ENCODE data around the gene FBF1. TPM values are rescaled to one million over a fixed set of nuclear protein-coding genes. Genes with fewer than 3 reads are reported as not detected.

FBF1 gene
- total RNA-seq, 1 experiment from 2014 or later = 22.8 TPM

DNA sequence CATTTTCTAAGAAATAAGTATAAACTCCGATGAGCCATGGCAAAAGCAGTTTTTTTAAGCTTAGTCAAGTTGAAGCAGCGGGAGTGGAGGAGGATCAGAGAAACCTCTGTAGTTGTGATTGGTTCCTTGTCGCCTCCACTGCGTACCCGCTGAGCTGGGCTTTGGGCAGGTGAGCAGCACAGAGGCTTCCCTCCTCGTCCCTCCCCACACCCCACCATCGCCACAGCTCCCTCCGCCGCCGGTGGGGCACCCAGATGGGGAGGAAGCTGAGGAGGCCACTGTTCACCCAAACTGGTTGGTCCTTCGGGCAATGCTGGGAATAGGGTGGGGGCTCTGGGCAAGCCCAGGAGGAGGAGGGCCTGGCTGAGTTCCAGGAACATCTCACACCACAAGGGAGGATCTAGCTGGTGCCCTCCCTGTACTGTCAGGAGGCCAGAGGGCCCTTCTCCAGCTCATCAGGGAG, 31.0 kb downstream of the FBF1 start:
- Histone ChIP-seq H3K9me2 (ENCODE audit: insufficient read depth) (no peaks in the 10 kb centered on the region), H3K36me3 (ENCODE audit: control insufficient read depth in 1 of 2, insufficient read depth in 2 of 2, low read length in 2 of 2) (no peaks in the 10 kb centered on the region), H3K79me2 (ENCODE audit: insufficient read depth, low read length) (no peaks in the 10 kb centered on the region), H2AFZ (ENCODE audit: low read depth, low read length, poor library complexity, severe bottlenecking) (no peak overlapping the region), H3K4me2 (ENCODE audit: low read length) (no peak overlapping the region), H3K9me3 (ENCODE audit: control insufficient read depth in 1 of 2, insufficient read depth in 1 of 2, low read depth in 1 of 2, low read length in 2 of 2) (no peaks in the 10 kb centered on the region), H3K27ac (ENCODE audit: low read depth, low read length) (no peak overlapping the region), H4K20me1 (ENCODE audit: insufficient read depth) (no peaks in the 10 kb centered on the region), H3K27me3 (ENCODE audit: insufficient read depth, low read length) (no peaks in the 10 kb centered on the region), H3K4me3 (replicated peaks in 1 of 2; ENCODE audit: low read depth in 1 of 2, low read length in 2 of 2) (no peak overlapping the region), H3K9ac (ENCODE audit: low read length) (no peak overlapping the region), H3K4me1 (ENCODE audit: control insufficient read depth in 1 of 2, insufficient read depth in 2 of 2, low read length in 2 of 2) (peaks cover 15 to 26% of the 10 kb centered on the region in 2 experiments)
- intact Hi-C loops (cut with micrococcal nuclease) = loop anchor here (10.0 kb wide), 1 partner anchor 195 kb away; the partner anchor contains the start of gene EXOC7
- CTCF ChIA-PET = interaction anchor here (0.8 to 1.1 kb wide), 2 partner anchors 17 to 96 kb away, joined by 3 to 5 read pairs; no protein-coding TSS in a partner anchor
- POLR2A ChIA-PET = no interaction called here
- ATAC-seq (no peak), DNase-seq (ENCODE audit: low read depth, low spot score) (no peak)
- BruUV-seq (replicated peaks) = no TSS peak
- RAD21 ChIA-PET (ENCODE audit: low non-redundant PET in 1 of 2, low total read pairs in 2 of 2, uncharacterized antibody in 2 of 2, unreplicated experiment in 2 of 2) = no interaction called here
- TF ChIP-seq, protein P1, sequence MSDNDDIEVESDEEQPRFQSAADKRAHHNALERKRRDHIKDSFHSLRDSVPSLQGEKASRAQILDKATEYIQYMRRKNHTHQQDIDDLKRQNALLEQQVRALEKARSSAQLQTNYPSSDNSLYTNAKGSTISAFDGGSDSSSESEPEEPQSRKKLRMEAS (IDR thresholded peaks at IDR 0.05) = no peak

DNA sequence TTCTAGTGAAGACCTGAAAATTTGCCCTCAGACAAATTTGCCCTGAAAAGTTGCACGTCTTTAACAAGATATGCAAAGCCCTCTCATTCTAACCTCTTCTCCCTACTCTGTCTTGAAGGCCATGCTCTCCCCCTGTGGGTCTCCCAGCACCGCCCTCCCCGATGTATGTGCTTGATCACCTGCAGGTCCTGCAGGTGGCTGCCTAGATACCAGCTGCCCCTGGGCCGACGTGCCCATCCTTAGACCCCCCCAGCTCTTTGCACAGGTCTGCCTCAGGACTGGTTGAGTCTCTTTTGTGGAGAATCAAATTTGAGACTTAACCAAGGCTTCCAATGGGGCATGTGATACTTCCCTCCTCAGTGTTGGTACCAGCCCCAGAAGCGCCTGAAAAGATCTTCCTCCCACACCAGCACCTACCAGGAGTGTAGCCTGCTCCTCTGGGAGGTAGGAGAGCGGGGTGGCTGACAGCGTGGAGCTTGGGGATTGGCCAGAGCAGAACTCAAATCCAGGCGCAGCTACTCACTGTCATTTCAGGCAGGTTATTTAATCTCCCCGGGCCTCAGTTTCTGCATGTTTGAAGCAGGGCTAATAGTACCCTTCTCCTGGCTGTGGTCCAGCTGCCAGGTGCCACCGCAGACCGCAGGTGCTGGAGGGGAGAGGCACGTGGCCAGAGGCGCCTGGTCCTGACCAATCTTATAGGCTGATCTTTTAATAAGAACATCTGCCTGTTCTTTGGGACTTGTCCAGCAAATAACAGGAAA, 31.6 kb downstream of the FBF1 start:
- intact Hi-C loops (cut with micrococcal nuclease) = loop anchor here (10.0 kb wide), 1 partner anchor 196 kb away; the partner anchor contains the start of gene EXOC7
- no peak for DNase-seq (ENCODE audit: low read depth, low spot score)

More for the DNA sequence above, 31.6 kb downstream of the FBF1 start:
- no peaks in the 10 kb centered on the region for H3K27me3 ChIP-seq (ENCODE audit: insufficient read depth, low read length)
- H3K4me1 ChIP-seq (ENCODE audit: control insufficient read depth in 1 of 2, insufficient read depth in 2 of 2, low read length in 2 of 2) = peaks cover 15 to 23% of the 10 kb centered on the region in 2 experiments
- no peak for TF ChIP-seq RAD21 (IDR thresholded peaks at IDR 0.05; ENCODE audit: low read depth)
- no peak for TF ChIP-seq POLR2AphosphoS5 (IDR thresholded peaks at IDR 0.05; ENCODE audit: low read depth, low read length)
- TF ChIP-seq ZNF274 (IDR thresholded peaks at IDR 0.05; ENCODE audit: low read depth, low read length) = no peak
- TF ChIP-seq CBX3 (IDR thresholded peaks at IDR 0.05; ENCODE audit: low read depth) = no peak
- TF ChIP-seq, protein P2, sequence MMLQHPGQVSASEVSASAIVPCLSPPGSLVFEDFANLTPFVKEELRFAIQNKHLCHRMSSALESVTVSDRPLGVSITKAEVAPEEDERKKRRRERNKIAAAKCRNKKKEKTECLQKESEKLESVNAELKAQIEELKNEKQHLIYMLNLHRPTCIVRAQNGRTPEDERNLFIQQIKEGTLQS (IDR thresholded peaks at IDR 0.05) = no peak
- no peak for TF ChIP-seq EGR1 (IDR thresholded peaks at IDR 0.05; ENCODE audit: low read depth)
- TF ChIP-seq JUND (IDR thresholded peaks at IDR 0.05) = no peak
- no peak for TF ChIP-seq EZH2phosphoT487 (IDR thresholded peaks at IDR 0.05; ENCODE audit: borderline replicate concordance)
- TF ChIP-seq, protein P1 (IDR thresholded peaks at IDR 0.05) = no peak
- TF ChIP-seq ELF1 (IDR thresholded peaks at IDR 0.05; ENCODE audit: borderline replicate concordance, low read depth) = no peak
- no peak for TF ChIP-seq YY1 (IDR thresholded peaks at IDR 0.05; ENCODE audit: extremely low read depth, insufficient replicate concordance, low read depth, low read length)
- no peak for TF ChIP-seq SRF (IDR thresholded peaks at IDR 0.05; ENCODE audit: low read depth)
- CTCF ChIA-PET = interaction anchor here (0.8 to 1.2 kb wide), 3 partner anchors 8 to 97 kb away, joined by 3 to 5 read pairs (median 3); no protein-coding TSS in a partner anchor
- POLR2A ChIA-PET = no interaction called here
- H3K9me3 ChIP-seq (ENCODE audit: control insufficient read depth in 1 of 2, insufficient read depth in 1 of 2, low read depth in 1 of 2, low read length in 2 of 2) = no peaks in the 10 kb centered on the region
- no peak overlapping the region for H3K4me3 ChIP-seq (replicated peaks in 1 of 2; ENCODE audit: low read depth in 1 of 2, low read length in 2 of 2)
- ATAC-seq = no peak
- no peak overlapping the region for H3K4me2 ChIP-seq (ENCODE audit: low read length)
- H4K20me1 ChIP-seq (ENCODE audit: insufficient read depth) = no peaks in the 10 kb centered on the region
- no peak overlapping the region for H3K9ac ChIP-seq (ENCODE audit: low read length)
- BruUV-seq (replicated peaks) = no TSS peak
- H3K36me3 ChIP-seq (ENCODE audit: control insufficient read depth in 1 of 2, insufficient read depth in 2 of 2, low read length in 2 of 2) = no peaks in the 10 kb centered on the region
- RAD21 ChIA-PET (ENCODE audit: low non-redundant PET in 1 of 2, low total read pairs in 2 of 2, uncharacterized antibody in 2 of 2, unreplicated experiment in 2 of 2) = no interaction called here
- peaks cover 3% of the 10 kb centered on the region for H3K79me2 ChIP-seq (ENCODE audit: insufficient read depth, low read length)
- H3K27ac ChIP-seq (ENCODE audit: low read depth, low read length) = no peak overlapping the region
- no peaks in the 10 kb centered on the region for H3K9me2 ChIP-seq (ENCODE audit: insufficient read depth)
- no peak overlapping the region for H2AFZ ChIP-seq (ENCODE audit: low read depth, low read length, poor library complexity, severe bottlenecking)

All from HCT116 (cell line).